ENCODE data around the gene MYO18A.
"Not testable (repeated sequence)": the region's sequence is repeated elsewhere in the genome, so short reads cannot be mapped to it uniquely, and the experiment has no call there.

Gene MYO18A

DNA sequence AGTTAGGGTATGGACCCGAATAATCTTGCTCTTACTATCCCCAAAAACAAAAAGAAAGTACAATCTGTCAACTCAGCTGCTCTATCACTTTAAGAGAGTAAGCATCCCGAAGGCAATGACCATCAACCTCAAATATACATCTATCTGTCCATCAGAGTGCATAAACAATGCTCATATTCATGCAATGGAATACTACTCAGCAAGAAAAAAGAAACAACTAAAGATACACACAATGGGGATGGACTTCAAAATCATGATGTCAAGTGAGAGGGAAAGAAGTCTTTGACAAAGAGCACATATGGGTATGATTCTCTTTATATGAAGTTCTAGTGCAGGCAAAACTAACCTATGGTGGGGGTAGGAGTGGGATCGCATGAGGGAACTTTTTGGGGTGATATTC, 9.5 kb downstream of the MYO18A start:
- peaks cover 7% of the 10 kb centered on the region for H3K36me3 ChIP-seq (ENCODE audit: insufficient read depth, low read length)
- no peak overlapping the region for H3K9ac ChIP-seq (ENCODE audit: low read depth, low read length)
- H3K9me3 ChIP-seq (replicated peaks; ENCODE audit: low read length) = no peaks in the 10 kb centered on the region
- no peaks in the 10 kb centered on the region for H3K27me3 ChIP-seq (ENCODE audit: control insufficient read depth, insufficient read depth, low read length)
- H3K4me3 ChIP-seq (ENCODE audit: low read length) = no peak overlapping the region
- H3K4me2 ChIP-seq (ENCODE audit: low read length) = no peak overlapping the region
- peaks cover 13% of the 10 kb centered on the region for H3K4me1 ChIP-seq (ENCODE audit: control insufficient read depth, insufficient read depth, low read length)

DNA sequence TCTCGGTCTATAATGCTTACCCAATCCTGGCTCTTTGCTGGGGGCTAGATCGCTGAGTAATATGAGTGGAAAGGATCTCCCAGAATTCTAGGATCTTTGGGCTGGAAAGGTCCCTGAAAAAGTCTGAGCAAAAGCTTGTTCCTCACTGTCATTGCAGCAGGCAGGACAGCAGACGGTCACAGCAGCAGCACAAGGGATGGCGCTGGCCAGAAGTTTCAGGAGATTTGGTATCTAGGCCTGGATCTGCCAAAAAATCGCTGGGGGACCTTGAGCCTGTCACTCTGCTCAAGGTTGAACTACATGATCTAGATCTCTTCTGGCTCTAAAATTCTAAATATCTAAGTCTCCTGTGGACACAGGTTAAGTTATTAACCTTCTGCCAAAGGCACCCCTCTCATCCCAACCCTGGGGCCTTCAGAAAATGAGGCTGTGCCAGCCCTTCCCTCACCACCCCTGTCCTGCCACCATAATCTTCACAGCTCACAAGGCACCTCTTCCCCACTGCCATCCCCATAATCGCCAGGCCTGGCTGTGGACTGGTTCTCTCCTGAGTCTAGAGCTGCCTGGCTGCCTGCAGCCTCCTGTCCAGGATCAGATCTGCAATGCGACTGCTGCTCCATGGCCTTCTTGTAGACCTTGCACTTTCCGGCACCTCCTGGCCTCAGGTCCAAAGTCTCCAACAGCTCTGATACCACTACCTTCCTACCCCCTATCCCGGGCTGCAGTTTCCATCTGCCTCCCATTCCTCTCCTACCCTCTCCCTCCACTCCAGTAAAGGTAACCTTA, 10.2 kb downstream of the MYO18A start:
- Histone ChIP-seq H3K4me1 (ENCODE audit: control insufficient read depth, insufficient read depth, low read length) (peaks cover 13% of the 10 kb centered on the region), H3K9ac (ENCODE audit: low read depth, low read length) (no peak overlapping the region), H3K4me2 (ENCODE audit: low read length) (no peak overlapping the region), H3K36me3 (ENCODE audit: insufficient read depth, low read length) (peaks cover 13% of the 10 kb centered on the region), H3K4me3 (ENCODE audit: low read length) (no peak overlapping the region), H3K9me3 (replicated peaks; ENCODE audit: low read length) (no peaks in the 10 kb centered on the region), H3K27me3 (ENCODE audit: control insufficient read depth, insufficient read depth, low read length) (no peaks in the 10 kb centered on the region)

DNA sequence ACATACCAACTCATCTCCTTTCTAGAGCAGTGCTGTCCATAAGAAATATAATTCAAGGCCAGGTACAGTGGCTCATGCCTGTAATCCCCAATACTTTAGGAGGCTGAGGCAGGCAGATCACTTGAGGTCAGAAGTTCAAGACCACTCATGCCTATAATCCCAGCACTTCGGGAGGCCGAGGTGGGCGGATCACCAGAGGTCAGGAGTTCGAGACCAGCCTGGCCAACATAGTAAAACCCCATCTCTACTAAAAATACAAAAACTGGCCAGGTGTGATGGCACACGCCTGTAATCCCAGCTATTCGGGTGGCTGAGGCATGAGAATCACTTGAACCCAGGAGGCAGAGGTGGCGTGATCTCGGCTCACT, 11.5 kb downstream of the MYO18A start:
- peaks cover 13% of the 10 kb centered on the region for H3K4me1 ChIP-seq (ENCODE audit: control insufficient read depth, insufficient read depth, low read length)
- H3K9me3 ChIP-seq (replicated peaks; ENCODE audit: low read length); H3K4me3 ChIP-seq (ENCODE audit: low read length); H3K4me2 ChIP-seq (ENCODE audit: low read length); H3K27me3 ChIP-seq (ENCODE audit: control insufficient read depth, insufficient read depth, low read length): not testable (repeated sequence)
- peak overlapping the region; percentile 42 for H3K9ac ChIP-seq (ENCODE audit: low read depth, low read length)
- peaks cover 13% of the 10 kb centered on the region for H3K36me3 ChIP-seq (ENCODE audit: insufficient read depth, low read length)

DNA sequence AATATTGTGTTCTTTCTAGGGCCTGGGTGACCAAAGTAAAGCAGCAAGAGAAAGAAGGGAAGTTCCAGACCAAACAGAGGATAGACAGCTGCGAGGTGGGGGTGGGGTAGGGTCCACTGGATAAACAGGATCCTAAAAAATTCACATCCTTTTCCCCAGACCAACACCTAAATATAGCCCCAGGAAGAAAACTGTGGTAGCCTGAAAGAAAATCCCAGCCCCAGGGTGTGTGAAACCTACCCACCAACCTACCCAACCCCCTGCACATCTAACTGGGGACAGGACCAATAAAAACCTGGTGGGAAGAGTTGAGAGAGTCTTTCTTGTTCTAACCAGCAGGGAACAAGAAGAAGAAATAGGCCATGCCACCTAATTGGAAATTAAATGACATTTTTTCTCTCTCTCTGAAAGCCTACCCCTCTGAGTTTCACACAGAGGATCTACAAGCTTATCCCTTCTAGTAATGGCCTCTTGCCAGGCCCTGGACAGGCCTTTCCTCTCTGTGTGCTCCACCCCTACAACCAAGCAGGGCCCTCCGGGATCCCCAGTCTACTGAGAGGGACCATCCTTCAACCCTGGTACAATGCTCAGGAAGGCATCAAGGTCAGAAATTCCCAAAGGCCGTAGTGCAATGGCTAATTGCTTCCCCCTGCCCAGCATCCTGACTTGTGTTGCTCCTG, 12.0 kb downstream of the MYO18A start:
- H3K27me3 ChIP-seq (ENCODE audit: control insufficient read depth, insufficient read depth, low read length) = no peaks in the 10 kb centered on the region
- peak overlapping the region; percentile 42 for H3K9ac ChIP-seq (ENCODE audit: low read depth, low read length)
- H3K9me3 ChIP-seq (replicated peaks; ENCODE audit: low read length) = no peaks in the 10 kb centered on the region
- H3K36me3 ChIP-seq (ENCODE audit: insufficient read depth, low read length) = peaks cover 13% of the 10 kb centered on the region
- H3K4me3 ChIP-seq (ENCODE audit: low read length) = no peak overlapping the region
- H3K4me2 ChIP-seq (ENCODE audit: low read length) = no peak overlapping the region
- peaks cover 13% of the 10 kb centered on the region for H3K4me1 ChIP-seq (ENCODE audit: control insufficient read depth, insufficient read depth, low read length)

DNA sequence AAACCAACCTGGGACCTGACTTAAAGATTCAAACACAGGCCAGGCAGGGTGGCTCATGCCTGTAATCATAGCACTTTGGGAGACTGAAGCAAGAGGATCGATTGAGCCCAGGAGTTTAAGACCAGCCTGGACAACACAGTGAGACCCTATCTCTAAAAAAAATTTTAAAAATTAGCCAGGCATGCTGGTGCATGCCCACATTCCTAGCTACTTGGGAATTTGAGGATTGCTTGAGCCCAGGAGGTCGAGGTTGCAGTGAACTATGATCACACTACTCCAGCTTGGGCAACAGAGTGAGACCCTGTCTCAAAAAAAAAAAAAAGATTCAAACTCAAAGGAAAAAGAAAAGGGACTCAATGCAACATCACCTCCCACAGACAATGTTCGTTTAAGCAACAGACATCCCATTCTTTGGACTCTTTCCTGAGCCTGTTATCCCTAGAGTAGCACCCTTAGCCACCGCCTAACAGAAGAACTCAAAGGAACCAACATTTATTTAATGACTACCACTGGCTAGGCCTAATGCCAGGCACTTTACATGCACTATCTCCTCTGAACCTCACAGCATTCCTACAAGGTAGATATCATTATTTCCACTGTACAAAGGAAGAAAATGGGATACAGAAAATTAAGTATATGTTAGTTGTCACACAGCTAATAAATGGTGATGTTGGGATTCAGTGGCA, 12.7 kb downstream of the MYO18A start:
- Histone ChIP-seq H3K36me3 (ENCODE audit: insufficient read depth, low read length) (peaks cover 13% of the 10 kb centered on the region), H3K4me2 (ENCODE audit: low read length) (no peak overlapping the region), H3K27me3 (ENCODE audit: control insufficient read depth, insufficient read depth, low read length) (no peaks in the 10 kb centered on the region), H3K4me3 (ENCODE audit: low read length) (no peak overlapping the region), H3K4me1 (ENCODE audit: control insufficient read depth, insufficient read depth, low read length) (peaks cover 13% of the 10 kb centered on the region), H3K9me3 (replicated peaks; ENCODE audit: low read length) (no peaks in the 10 kb centered on the region), H3K9ac (ENCODE audit: low read depth, low read length) (no peak overlapping the region)

DNA sequence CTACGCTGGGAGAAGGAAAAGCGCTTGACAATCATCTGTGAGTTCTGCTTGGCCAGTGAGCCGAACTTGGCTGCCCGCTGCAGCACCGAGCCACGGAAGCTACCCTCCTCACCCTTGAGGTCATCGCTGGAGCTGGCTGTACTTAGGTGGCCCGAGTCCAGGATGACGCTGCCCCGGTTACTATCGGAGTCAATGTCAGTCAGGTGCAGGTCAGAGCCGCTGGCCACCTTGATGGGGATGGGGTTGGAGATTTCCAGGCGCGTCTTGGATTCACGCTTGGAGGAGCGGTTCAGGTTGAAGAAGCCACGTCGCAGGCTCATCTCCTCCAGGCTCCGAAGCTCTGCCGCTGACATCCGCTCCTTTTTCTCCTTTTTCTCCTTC, 13.7 kb downstream of the MYO18A start:
- peaks cover 13% of the 10 kb centered on the region for H3K4me1 ChIP-seq (ENCODE audit: control insufficient read depth, insufficient read depth, low read length)
- no peak overlapping the region for H3K4me2 ChIP-seq (ENCODE audit: low read length)
- H3K4me3 ChIP-seq (ENCODE audit: low read length) = no peak overlapping the region
- H3K36me3 ChIP-seq (ENCODE audit: insufficient read depth, low read length) = peaks cover 13% of the 10 kb centered on the region
- H3K9me3 ChIP-seq (replicated peaks; ENCODE audit: low read length) = no peaks in the 10 kb centered on the region
- H3K27me3 ChIP-seq (ENCODE audit: control insufficient read depth, insufficient read depth, low read length) = no peaks in the 10 kb centered on the region
- H3K9ac ChIP-seq (ENCODE audit: low read depth, low read length) = no peak overlapping the region

DNA sequence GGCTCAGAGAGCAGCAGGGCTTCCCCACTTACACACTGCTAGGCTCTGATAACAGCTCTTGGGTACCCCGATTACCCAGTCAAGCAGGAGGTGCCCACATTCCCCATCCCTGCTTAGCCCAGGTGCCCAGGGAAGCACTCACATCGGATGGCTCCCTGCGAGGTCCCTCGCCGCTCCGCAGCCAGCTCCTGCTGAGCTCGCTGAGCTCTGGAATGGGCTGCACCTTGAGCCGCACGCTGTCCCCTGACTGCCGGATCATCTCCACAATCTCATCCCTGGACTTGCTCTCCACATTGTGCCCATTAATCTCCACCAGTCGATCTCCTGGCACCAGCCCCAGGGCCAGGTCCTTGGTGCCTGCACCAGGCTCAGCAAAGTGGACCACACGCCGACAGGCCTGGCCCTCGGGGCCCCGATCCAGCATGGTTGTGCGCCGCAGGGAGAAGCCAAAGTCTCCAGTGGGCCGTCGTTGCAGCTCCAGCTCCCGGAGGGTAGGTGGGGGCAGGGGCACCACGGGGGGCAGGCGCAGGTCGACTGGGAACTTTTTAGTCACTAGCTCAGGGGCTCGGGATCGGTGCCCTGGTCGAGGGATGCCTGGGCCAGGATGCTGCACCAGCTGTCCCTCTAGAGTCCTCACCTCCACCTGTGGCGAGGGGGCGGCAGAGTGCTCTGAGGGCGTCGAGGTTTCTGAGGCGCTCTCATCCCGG, 14.2 kb downstream of the MYO18A start:
- H3K4me1 ChIP-seq (ENCODE audit: control insufficient read depth, insufficient read depth, low read length) = peaks cover 13% of the 10 kb centered on the region
- H3K27me3 ChIP-seq (ENCODE audit: control insufficient read depth, insufficient read depth, low read length) = no peaks in the 10 kb centered on the region
- H3K4me3 ChIP-seq (ENCODE audit: low read length) = no peak overlapping the region
- peaks cover 13% of the 10 kb centered on the region for H3K36me3 ChIP-seq (ENCODE audit: insufficient read depth, low read length)
- H3K9ac ChIP-seq (ENCODE audit: low read depth, low read length) = no peak overlapping the region
- no peak overlapping the region for H3K4me2 ChIP-seq (ENCODE audit: low read length)
- H3K9me3 ChIP-seq (replicated peaks; ENCODE audit: low read length) = no peaks in the 10 kb centered on the region

DNA sequence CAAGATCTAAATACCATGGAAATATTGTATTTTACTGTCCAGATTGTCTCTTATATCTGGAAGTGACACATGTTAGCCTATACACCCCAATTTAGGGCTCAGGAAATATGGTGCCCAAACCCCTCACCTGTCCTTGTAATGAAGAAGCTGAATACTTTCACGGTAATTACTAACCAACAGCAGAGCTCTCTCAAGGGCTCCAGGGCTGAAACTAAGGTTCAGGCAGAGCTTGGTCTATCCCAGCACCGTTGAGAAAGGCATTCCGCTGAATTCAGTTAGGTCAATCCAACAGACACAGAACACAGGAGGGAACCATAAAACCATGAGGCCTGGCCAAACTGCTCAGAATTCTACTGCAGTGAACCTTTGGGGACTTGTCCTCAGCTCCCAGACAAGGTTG, 14.9 kb downstream of the MYO18A start:
- peaks cover 13% of the 10 kb centered on the region for H3K36me3 ChIP-seq (ENCODE audit: insufficient read depth, low read length)
- no peaks in the 10 kb centered on the region for H3K27me3 ChIP-seq (ENCODE audit: control insufficient read depth, insufficient read depth, low read length)
- H3K9me3 ChIP-seq (replicated peaks; ENCODE audit: low read length) = no peaks in the 10 kb centered on the region
- no peak overlapping the region for H3K4me2 ChIP-seq (ENCODE audit: low read length)
- peaks cover 13% of the 10 kb centered on the region for H3K4me1 ChIP-seq (ENCODE audit: control insufficient read depth, insufficient read depth, low read length)
- H3K4me3 ChIP-seq (ENCODE audit: low read length) = no peak overlapping the region
- H3K9ac ChIP-seq (ENCODE audit: low read depth, low read length) = no peak overlapping the region

DNA sequence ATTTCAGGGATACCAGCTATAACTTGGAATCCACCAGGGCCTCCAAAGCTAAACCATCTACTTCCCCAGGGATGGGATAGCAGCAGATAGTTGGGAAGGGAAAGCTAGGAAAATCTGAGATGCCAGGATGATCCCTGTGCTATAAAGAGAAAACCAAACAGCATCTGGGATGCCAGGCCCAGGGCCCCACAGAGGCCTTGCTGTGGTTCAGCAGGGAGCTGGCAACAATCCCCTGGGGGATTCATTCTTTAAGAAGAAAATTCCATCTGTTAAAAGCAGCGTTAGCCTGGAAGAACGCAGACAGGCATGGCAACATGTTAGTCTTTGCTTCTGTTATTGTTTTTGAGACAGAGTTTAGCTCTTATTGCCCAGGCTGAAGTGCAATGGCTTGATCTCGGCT, 16.6 kb downstream of the MYO18A start:
- no peaks in the 10 kb centered on the region for H3K27me3 ChIP-seq (ENCODE audit: control insufficient read depth, insufficient read depth, low read length)
- peaks cover 27% of the 10 kb centered on the region for H3K4me1 ChIP-seq (ENCODE audit: control insufficient read depth, insufficient read depth, low read length)
- H3K36me3 ChIP-seq (ENCODE audit: insufficient read depth, low read length) = peaks cover 13% of the 10 kb centered on the region
- H3K9me3 ChIP-seq (replicated peaks; ENCODE audit: low read length) = no peaks in the 10 kb centered on the region
- H3K4me2 ChIP-seq (ENCODE audit: low read length) = no peak overlapping the region
- no peak overlapping the region for H3K4me3 ChIP-seq (ENCODE audit: low read length)
- no peak overlapping the region for H3K9ac ChIP-seq (ENCODE audit: low read depth, low read length)

DNA sequence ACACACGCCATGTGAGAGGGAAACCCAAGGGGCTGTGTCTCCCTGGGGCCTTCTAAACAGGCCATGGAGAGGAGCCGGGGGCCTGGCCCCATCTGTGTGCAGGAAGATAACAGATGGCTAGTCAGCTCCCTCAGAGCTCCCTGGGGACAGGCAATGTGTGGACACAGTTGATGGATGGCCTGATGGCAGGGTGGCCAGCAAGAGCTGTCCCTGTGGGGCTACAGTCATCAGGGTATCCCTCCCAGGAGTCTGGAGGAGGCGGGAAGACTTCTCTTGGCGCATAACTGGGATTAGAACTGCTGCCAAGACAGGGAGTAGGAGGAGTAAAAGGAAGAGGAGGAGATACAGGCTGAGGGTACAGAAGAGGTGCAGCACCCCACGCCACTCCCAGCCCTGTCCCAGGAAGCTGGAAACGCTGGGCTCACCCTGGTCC, 17.3 kb downstream of the MYO18A start:
- Histone ChIP-seq H3K4me3 (ENCODE audit: low read length) (no peak overlapping the region), H3K36me3 (ENCODE audit: insufficient read depth, low read length) (peaks cover 13% of the 10 kb centered on the region), H3K27me3 (ENCODE audit: control insufficient read depth, insufficient read depth, low read length) (no peaks in the 10 kb centered on the region), H3K4me2 (ENCODE audit: low read length) (no peak overlapping the region), H3K9ac (ENCODE audit: low read depth, low read length) (no peak overlapping the region), H3K9me3 (replicated peaks; ENCODE audit: low read length) (no peaks in the 10 kb centered on the region), H3K4me1 (ENCODE audit: control insufficient read depth, insufficient read depth, low read length) (peaks cover 27% of the 10 kb centered on the region)

Data from skeletal muscle satellite cell (primary cell).